Measurements from ENCODE around the gene ARHGEF37.
"Not testable (repeated sequence)": the region's sequence is repeated elsewhere in the genome, so short reads cannot be mapped to it uniquely, and the experiment has no call there.

The ARHGEF37 gene

DNA sequence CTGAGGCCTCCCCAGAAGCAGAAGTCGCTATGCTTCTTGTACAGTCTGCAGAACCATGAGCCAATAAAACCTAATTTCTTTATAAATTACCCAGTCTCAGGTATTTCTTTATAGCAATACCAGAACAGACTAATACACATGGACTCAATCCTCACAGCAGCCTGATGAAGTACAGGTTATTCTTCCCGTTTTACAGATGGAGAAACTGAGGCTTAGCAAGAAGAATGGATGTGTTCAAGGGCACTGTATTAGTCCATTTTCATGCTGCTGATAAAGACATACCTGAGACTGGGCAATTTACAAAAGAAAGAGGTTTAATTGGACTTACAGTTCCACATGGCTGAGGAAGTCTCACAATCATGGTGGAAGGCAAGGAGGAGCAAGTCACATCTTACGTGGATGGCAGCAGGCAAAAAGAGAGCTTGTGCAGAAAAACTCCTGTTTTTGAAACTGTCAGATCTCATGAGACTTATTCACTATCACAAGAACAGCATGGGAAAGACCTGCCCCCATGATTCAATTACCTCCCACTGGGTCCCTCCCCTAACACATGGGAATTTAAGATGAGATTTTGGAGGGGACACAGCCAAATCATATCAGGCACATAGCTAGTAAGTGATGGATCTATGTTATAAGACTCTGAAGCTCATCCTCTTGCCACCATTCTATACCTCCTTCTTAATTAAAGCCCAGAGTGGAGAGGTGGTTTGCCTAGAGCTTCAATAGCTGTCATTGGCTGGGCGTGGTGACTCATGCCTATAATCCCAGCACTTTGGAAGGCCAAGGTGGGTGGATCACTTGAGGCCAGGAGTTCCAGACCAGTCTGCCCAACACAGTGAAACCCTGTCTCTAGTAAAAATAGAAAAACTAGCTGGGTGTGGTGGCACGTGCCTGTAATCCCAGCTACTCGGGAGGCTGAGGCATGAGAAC lies 67.4 kb downstream of the ARHGEF37 start:
- not testable (repeated sequence) for DNase-seq (ENCODE audit: low spot score)

DNA sequence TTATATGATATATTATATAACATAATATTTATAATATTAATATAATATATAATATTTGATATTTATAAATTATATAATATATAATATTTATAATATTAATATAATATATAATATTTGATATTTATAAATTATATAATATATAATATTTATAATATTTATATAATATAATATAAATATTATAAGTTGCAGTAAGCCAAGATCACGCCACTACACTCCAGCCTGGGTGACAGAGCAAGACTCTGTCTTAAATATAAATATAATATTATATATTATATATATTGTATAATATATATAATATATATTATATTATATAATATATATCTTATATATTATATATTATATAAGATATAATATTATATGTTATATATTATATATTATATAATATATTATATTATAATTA lies 68.4 kb downstream of the ARHGEF37 start:
- DNase-seq (ENCODE audit: low spot score): not testable (repeated sequence)

DNA sequence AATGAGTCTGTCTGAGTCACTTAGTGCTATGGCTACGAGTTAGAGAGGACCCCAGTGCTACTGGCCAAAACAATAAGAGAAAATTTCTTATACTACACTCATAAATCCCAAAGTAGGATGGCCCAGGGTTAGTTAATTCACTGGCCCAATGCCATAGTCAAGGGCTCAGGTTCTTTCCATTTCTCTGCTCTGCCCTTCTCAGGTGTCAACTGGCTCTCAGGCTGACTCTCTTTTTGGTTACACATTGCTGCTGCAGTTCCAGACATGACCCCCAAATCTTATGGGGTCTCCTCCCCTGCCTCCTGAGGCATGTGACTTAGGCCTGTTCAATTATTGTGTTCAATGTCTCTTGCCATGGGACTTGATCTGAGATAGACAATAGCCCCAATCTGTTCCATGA lies 70.4 kb downstream of the ARHGEF37 start:
- no peak for DNase-seq (ENCODE audit: low spot score)

DNA sequence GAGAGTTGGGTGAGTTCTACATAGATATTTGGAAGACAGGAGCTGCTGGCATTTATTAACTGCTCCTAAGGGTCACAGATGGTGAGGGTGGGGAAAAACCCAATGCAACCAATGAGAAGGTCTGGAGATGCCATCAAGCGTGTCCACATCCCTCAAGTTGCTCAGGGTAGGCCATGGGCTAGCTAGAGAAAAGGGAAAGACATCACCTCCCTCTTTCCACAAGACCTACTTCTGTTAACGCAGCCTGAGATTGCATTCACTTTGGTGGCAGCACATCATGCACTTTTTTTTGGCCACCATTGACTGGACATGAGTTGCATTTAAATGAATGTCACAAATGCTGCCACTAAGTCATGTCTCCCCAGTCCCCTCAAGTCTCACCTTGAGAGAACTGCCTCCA lies 71.4 kb downstream of the ARHGEF37 start:
- no peak for DNase-seq (ENCODE audit: low spot score)

DNA sequence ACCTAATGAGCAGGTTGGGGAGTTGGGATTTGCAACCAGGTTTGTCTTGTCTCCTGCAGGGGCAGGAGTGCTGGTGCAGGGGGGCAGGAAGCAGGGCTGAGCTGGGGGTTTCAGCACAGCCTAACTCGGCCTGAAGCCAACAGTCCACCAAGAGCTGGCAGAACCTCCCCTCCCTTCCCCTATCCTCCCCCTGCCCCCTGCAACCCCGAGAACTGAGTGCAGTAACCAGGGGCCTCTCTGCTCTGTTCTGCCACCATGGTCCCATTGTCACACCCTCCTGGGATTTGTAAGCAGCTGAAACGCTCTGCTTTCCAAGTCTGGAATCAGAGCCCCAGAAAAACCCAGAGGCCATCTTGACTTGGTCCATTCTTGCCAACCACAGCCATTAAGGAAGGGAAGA lies 72.9 kb downstream of the ARHGEF37 start:
- DNase-seq (ENCODE audit: low spot score): no peak

DNA sequence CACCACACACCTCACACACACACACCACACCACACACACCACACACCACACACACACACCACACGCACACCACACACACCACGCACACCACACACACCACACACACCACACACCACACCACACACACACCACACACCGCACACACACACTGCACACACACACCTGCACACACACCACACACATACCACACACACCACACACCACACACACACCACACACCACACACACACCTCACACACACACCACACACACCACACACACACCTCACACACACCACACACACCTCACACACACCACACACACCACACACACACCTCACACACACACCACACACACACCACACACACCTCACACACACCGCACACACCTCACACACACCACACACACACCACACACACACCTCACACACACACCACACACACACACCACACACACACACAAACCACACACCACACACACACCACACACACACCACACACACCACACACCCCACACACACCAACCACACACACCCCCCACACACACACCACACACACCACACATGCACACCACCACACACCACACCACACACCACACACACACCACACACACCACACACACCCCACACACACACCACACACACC lies 73.7 kb downstream of the ARHGEF37 start:
- DNase-seq (ENCODE audit: low spot score): no peak

DNA sequence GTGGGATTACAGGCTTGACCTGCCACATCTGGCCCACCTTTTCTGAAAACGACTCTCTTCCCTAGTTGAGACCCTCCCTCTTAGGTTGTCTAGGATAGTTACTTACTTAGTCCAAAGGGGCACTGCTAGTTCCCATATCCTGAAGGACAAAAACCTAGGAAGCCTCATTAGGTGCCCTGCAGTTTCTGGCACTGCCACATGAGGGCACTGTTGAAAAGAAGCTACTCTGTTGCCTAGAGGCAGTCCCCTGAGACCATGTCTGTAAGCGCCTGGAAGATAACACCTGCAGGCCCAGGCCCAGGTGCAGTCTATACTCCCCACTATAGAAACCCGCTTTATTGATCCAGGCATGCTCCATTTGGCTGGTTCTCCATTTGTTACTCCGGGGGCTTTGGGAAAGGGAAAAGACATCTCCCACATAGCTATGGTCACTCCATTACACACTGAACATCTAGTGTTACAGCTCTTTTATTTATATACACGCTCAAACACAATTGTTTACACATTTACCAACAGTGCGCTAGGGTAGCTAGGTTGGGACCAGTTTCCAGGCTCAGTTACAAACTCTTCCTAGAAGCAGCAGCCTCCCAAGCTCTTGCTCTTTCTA lies 75.4 kb downstream of the ARHGEF37 start:
- peak; percentile 23 for DNase-seq (ENCODE audit: low spot score)

DNA sequence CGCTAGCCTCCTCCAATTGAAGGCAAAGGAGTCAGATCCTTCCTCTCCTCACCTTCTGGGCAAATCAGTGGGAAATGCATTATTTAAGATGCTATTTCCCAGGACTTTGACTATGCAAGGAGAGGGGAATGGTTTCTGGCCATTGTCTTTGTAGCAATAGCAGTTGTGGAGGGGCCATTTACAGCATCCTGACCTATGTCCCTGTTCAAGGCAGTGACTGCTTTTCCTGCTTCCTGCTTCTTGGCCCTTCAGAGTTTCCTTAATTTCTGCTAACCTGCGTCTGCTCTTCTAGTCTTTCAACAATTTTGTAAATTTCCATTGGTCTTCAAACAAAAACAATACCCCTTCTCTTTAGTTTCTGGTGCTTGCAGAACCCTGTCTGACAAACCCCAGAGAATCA lies 76.0 kb downstream of the ARHGEF37 start:
- no peak for DNase-seq (ENCODE audit: low spot score)

DNA sequence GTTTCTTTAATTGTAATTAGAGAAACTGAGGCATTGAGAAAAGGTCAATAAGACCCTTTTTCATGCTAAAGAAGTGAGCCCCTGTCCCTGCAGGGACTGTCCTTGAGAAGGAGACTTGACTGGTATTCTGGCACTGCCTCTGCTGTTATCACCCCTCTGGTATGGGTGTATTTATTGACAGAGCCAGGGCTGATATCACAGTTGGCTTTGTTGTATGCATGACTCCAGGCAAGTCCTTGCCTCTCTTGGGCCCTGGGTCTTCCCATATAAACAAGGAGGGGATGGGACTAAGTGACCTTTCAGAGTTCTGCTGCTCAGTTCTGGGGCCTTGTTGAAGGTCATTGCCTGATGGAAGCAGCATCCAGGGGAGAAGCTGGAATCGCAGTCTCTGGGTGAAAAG lies 77.0 kb downstream of the ARHGEF37 start:
- DNase-seq (ENCODE audit: low spot score): no peak

DNA sequence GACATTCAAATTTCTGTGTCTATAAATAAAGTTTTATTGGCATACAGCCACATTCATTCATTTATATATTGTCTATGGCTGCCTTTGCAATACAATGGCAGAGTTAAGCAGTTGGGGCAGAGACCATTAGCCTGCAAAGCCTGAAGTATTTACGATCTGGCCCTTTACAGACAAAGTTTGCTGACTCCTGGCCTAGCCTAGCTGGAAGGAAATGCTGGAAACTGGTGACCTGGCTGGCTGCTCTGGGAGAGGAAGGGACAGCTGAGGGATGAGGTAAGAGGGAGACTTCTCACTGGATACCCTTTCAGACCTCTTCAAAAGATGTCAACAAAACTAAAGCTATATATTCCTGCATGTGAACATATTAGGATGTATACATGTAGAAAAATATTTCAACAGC lies 82.8 kb downstream of the ARHGEF37 start:
- no peak for DNase-seq (ENCODE audit: low spot score)

DNA sequence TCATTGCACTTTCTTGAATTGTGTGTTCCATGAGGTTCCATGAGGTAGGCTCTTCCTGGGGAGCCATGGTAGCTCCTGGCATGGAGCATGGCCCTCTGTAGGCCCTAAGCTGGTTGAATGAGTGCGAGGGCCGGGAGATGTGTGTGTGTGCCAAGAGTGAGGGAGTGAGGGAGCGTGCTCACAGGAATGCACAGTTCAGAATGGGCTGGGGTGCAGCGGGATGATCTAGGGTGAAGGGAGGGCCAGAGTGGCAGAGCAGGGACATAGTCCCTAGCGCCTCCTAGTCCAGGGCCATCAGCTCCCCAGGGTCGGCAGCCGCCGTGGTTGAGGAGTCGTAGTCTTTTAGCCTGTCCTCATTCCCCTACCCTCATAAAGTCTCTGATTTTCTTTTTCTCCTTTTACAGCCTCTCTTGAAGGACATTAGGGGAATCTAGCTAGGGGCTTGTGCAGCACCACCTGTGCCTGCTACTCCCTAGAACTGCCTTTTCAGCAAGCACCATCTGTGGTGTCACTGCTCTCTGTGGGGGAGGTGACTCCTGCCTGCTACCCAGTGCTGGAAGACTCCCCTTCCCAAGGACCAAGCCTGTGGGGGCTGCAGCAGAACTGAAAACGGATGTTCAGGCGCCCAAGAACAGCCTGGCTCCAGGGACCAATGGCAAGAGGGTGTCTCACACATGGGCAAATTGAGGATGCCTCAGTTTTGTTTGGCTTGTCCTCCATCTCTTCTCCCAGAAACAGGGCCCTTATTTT lies 83.5 kb downstream of the ARHGEF37 start:
- DNase-seq (ENCODE audit: low spot score): no peak

DNA sequence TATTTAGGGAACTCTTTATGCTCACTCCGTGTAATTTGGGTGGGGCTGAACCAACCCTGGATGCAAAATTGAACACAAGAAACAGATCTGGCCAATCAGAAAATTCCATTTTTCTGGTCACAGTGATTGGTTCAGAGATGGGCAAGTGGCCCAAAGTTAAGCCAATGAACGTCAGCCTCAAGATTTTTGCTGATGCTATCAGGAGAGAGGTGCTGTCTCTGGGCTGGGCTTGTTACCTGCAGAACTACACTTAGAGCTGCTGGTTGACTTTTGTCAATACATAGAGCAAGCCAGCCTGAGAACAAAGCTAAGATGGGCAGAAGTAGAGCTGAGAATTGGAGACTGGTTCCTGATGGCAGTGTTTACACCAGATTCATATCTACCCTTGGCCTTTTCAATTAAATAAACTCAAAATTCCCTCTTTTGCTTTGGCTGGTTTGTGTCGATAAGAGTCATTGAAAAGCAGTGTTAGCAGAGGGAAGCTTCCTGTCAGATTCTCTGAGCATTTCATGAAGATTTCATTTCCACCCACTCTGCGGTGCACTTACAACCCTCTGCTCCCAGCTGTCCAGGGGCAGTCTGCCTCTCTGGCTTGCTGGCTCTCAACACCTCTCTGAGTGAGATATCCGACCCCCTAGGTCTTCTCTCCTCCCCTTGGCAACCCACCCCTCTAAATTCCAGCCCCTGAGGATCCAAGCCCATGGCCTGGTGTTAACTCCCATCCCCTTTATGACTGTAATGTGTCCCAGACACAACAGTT lies 84.3 kb downstream of the ARHGEF37 start:
- no peak for DNase-seq (ENCODE audit: low spot score)

DNA sequence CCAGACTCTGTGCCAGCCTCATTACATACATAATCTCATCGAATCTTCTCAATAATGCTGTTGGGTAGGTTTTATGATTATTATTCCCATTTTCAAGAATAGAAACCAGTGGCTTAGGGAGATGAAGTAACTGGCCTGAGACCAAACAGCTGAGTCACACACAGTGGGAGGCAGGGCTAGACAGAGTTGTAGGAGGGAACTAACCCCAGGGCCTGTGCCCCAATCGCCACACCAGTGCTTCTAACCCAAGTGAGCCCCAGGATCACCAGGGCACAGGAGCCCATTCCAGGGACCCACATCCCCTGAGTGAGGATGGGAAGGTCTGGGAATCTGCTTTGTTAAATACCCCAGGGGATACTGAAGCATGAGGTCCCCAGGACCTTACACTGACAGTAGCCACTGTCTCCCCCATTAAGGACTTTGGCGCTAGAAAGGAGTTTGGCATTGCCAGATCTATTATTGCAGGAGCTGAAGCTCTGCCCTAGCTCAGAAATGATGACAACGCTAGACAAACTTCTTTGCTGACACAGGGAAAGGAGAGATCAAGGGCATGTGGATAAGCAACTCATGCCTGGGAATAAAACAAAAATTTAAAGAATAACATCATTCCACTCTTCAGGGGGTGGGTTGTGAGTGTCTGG lies 85.0 kb downstream of the ARHGEF37 start:
- no peak for DNase-seq (ENCODE audit: low spot score)

DNA sequence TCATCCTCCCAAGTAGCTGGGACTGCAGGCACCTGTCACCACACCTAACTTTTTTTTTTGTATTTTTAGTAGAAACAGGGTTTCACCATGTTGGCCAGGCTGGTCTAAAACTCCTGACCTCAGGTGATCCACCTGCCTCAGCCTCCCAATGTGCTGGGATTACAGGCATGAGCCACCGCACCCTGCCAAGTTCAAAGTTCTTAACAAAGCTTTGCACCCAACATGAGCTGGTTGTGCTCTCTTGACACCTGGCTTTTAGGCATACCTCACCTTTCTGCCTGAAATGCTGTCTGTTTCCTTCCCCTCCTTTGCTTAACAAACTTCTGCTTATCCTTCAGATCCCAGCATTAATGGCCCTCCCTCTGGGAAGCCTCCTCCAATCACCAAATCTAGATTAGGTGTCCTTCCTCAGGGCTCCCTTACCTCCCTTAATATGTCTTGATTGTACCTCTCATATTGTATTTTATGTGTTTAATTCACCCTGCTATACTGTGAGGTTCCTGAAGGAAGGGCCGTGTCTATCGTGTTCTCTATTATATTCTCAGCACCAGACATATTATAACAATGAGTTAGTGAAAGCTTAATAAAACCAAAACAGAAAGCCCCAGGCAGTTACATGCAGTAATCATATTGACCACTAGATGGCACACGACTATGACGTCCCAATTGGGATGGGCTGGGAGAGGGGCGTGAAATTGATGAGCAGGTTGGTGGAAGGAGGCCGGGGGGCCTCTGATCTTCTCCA lies 86.0 kb downstream of the ARHGEF37 start:
- peak; percentile 42 for DNase-seq (ENCODE audit: low spot score)

DNA sequence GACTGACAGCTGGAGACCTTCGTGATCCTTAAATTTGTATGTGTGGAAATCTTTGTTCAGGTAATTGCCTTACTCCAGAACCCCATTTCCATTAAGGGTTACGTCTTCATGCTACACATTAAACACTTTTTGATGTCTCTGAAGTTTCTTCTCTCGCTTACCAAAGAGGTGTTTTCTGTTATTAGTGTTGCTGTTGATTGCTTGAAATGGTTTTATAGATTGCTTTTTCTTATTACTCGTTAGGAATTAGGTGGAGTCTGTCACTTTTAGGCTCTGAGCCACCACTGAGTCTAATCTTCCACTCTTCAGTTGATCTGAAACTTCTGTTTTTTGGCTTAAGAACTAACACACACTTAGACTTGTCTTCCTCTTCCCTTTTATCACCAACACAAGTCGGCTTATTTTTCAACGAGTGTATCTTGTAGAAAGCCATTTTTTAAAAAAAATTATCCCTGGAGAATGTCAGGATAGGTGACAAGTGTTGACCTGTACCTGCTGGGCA lies 86.6 kb downstream of the ARHGEF37 start:
- DNase-seq (ENCODE audit: low spot score): no peak

DNA sequence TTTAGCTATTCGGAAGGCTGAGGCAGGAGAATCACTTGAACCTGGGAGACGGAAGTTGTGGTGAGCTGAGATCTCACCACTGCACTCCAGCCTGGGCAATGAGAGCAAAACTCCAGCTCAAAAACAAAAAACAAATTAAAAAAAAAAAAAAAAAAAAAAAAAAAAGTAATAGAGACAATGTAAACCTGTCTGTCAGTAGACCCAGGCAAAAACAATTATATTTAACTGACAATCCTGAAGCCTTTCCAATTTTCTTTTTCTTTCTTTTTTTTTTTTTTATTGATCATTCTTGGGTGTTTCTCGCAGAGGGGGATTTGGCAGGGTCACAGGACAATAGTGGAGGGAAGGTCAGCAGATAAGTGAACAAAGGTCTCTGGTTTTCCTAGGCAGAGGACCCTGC lies 88.0 kb downstream of the ARHGEF37 start:
- DNase-seq (ENCODE audit: low spot score): not testable (repeated sequence)

DNA sequence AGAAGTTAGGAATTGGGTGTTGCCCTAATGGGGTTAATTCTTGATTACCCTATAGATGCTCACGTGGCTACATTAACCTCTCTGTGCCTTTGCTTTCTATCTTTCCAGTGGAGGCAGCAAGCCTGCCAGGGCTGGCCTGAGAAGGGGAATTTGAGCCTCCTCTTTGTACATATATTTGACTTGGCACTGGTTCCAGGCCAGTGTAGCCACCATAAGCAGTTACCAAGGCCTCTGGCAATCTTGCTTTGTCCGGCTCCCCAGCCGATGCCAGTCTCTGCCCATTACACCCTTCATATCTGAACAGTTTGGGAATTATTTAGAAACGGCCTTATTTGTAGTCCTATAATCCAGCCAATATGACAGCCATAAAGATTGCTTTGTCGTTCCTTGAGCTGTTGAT lies 90.2 kb downstream of the ARHGEF37 start:
- no peak for DNase-seq (ENCODE audit: low spot score)

DNA sequence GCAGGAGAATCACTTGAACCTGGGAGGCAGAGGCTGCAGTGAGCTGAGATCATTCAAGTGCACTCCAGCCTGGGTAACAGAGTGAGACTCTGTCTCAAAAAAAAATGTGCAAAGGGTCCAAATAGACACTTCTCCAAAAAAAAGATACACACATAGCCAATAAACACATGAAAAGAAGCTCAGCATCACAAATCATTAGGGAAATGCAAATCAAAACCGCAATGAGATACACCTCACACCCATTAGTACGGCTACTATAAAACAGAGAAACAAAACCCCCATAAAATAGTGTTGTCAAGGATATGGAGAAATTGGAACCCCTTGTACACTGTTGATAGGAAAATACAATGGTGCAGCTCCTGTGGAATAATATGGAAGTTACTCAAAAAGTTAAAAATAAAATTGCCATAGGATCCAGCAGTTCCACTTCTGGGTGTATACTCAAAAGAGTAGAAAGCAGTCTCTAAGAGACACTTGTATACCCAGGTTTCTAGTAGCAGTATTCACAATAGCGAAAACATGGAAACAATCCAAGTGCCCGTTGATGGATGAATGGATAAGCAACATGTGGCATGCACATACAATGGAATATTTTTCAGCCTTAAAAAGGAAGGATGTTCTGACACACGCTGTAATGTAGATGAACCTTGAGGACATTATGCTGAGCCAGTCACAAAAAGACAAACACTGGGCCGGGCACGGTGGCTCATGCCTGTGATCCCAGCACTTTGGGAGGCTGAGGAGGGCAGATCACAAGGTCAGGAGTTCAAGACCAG lies 91.6 kb downstream of the ARHGEF37 start:
- no peak for DNase-seq (ENCODE audit: low spot score)

DNA sequence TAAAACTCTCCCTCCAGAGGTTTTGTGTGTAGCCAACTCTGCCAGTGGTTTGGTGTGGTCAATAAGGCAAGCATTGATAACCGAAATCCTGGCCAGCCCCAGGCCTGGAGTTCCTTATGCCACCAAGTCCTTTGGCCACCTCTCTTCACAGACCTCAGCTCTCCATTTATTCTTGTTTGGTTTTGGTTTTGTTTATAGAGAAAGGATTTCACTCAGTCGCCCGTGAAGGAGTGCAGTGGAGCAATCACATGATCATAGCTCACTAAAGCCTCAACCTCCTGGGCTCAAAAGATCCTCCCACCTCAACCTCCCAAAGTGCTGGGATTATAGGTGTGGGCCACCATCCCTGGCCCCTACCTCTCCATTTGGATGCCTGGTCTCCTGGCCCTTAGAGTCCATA lies 93.4 kb downstream of the ARHGEF37 start:
- no peak for DNase-seq (ENCODE audit: low spot score)
